HG03575 (cell line): ENCODE measurements around the gene XXYLT1.

Experiments
- ATAC-seq: cut with Tn5 transposase; IDR thresholded peaks from one replicate; pipeline ENCODE4 v1.9.1; 2021; ENCODE audit not compliant: unreplicated experiment, insufficient number of reproducible peaks, low FRiP score; ENCODE audit errors: extremely low read depth

XXYLT1 gene

DNA sequence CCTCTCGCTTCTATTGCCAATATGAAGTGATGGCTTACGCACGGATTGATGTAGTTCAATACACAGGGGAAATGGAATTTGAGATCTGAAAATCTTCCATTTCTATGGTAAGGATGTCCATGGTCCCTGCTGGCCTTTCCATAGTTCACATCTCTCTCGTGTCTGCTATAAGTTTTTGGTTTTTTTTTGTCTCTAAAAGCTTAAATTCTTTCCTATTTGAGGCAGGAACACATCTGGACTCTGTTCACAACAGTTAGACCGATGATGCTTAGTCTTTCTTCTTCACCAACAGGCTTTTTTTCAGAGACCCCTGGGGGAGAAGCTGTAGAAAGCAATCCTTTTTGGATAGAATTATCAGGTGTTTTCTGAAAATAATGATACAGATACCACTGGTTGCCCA, 108.1 kb downstream of the XXYLT1 start:
- no peak for ATAC-seq

- ATAC-seq: no peak
These were observed 108.8 kb downstream of the XXYLT1 start for GRCh38 chr3:195162033-195162669.

DNA sequence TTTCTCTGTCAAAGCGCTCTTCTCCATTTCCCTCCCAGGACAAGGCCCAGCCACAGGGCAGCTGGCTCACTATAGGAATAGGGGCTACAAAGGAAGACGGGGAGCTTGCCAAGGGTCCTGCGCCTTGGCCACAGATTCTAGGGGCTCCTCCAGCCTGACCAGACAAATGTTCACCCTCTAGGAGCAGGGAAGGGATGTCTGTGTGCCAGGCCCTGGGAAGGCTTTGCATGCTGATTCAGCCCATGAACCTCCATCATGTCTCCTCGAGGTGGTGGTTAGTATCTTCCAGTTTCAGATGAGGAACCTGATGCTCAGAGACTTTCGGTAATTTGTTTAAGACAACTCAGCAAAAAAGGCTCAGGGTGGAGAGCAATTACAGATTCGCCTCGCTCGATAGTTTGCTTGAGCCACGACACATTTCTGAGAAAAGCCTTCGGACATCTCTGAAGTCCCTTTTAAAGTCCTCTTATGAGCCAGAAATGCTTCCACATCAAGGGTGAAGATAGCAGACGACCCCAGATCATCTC, 110.0 kb downstream of the XXYLT1 start:
- ATAC-seq: no peak

- no peak for ATAC-seq
These were observed 110.6 kb downstream of the XXYLT1 start for GRCh38 chr3:195160257-195160898.

- ATAC-seq: no peak
These were observed 111.2 kb downstream of the XXYLT1 start for GRCh38 chr3:195159814-195160165.

- ATAC-seq: no peak
These were observed 111.7 kb downstream of the XXYLT1 start for GRCh38 chr3:195159117-195159813.

DNA sequence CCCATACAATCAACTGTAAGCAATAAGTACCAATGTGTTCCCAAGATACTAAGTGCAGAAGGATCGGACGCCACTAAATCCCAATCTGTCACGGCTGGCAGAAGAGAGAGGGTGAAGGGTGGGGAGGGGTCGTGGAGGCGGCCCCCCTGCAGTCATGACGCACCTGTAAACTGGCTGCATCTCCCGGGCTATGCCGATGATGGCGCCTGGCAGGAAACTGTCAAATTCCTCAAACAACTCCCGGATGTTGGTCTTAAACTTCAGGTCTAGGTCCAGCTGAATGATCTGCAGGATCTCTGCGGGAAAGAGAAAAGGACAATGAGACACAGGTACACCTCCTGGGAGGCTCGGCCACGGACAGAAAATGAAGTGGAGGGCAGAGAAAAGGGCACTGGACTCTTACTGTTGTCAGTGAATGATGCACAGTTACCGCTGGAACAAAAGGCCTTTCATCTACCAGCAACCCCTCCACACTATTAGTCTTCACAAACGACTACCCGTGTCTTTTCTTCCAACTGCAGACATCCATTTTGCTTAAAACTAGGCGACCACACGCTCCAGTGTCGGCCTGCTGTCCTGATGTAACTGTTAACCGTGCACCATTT, 114.6 kb downstream of the XXYLT1 start:
- no peak for ATAC-seq

GRCh38 chr3:195155570-195156241, 115.3 kb downstream of the XXYLT1 start:
- no peak for ATAC-seq

GRCh38 chr3:195154793-195155535, 116.0 kb downstream of the XXYLT1 start:
- ATAC-seq: no peak

- ATAC-seq: no peak
These were observed 116.7 kb downstream of the XXYLT1 start for GRCh38 chr3:195154111-195154791.

DNA sequence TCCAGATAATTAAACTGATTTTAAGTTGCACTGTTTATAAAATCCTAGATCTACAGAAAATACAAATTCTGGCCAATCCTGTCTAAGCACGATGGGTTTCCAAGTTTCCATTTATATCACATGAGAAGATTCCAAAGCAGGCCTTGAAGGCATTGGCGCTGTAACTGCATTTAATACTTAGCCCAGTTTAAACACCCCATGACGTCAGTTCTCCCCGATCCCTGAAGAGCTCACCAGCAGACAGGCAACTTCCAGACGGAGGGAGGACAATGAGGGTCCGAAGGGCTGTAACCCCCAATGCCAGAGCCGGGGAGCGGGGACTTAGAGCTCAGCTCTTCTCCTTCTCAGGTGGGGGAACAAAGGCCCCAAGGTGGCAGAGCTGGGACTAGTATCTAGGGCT, 117.3 kb downstream of the XXYLT1 start:
- ATAC-seq: no peak

GRCh38 chr3:195153130-195153529, 117.8 kb downstream of the XXYLT1 start:
- no peak for ATAC-seq

GRCh38 chr3:195151866-195152541, 119.0 kb downstream of the XXYLT1 start:
- no peak for ATAC-seq

- no peak for ATAC-seq
These were observed 119.6 kb downstream of the XXYLT1 start for GRCh38 chr3:195151402-195151801.

- no peak for ATAC-seq
These were observed 120.5 kb downstream of the XXYLT1 start for GRCh38 chr3:195150181-195151118.

DNA sequence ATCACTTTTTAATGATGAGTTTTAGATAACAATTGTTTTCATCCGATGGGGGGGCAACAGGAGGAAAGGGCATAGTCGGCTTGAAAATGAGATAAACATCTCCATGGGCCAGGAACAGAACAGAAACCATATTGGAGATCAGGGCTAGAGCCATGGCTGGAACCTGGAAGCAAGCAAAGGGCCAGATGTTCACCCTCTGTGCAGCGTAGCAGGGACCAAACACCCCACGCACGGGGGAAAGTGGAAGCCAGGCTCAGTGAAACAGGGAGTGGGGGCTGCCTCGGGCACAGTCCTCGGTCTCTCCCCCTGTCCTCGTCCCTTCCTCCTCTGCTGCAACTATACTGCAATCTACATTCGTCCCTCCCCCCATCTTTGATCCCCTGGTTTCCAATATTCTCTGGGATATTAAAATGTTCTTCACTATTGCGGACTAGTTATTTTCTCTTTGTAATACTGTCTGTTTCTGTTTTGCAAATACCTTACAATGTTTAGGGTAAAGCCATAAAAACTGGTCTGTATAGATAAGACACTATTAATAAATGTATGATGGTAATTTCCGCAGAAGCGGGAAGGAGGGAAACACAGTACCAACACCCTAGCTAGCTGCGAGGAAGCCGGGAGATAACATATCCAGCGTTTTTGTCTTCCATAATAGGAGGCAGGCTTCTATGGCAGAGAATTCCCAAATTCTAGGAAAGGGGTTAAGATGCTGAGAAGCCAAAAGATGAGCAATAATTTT, 121.5 kb downstream of the XXYLT1 start:
- no peak for ATAC-seq
